Measurements from ENCODE around the gene TPD52L1. TPM values are rescaled to one million over a fixed set of nuclear protein-coding genes. Genes with fewer than 3 reads are reported as not detected.

Gene TPD52L1
- total and polyA plus RNA-seq, 10 donors, result 0.80 to 9.1 (median 3.9) TPM

- DNase-seq, result no peak
- no peaks in the 10 kb centered on the region for H3K36me3 ChIP-seq
- TF ChIP-seq POLR2AphosphoS5 (IDR thresholded peaks at IDR 0.05) (no peak), CTCF (IDR thresholded peaks at IDR 0.05 in 8 of 11, conservative IDR thresholded peaks at IDR 0.05 in 3 of 11) (no peak), POLR2A (IDR thresholded peaks at IDR 0.05) (no peak)
- WGBS, 5 donors, result 87 to 100% (median 96%) methylated on average over 3 of the region's 3 CpGs
- intact Hi-C loops (cut with DNase I; ENCODE audit: low total_unique reads), result no loop called here
- no peak overlapping the region for H3K4me3 ChIP-seq
- H3K9me3 ChIP-seq, result no peaks in the 10 kb centered on the region
- H3K4me1 ChIP-seq, result no peaks in the 10 kb centered on the region
- H3K27me3 ChIP-seq (replicated peaks in 1 of 7), result no peaks in the 10 kb centered on the region
- H3K27ac ChIP-seq, result no peak overlapping the region
Measured at GRCh38 chr6:125254321-125254720, 100.7 kb downstream of the TPD52L1 start.

GRCh38 chr6:125255201-125255600 is 101.6 kb downstream of the TPD52L1 start:
- no peak overlapping the region for H3K27ac ChIP-seq

GRCh38 chr6:125257351-125257750 is 103.8 kb downstream of the TPD52L1 start:
- Histone ChIP-seq H3K9me3 (peaks cover 0 to 6% (median 0%) of the 10 kb centered on the region in 8 donors), H3K27ac (no peak overlapping the region), H3K4me1 (no peaks in the 10 kb centered on the region), H3K36me3 (no peaks in the 10 kb centered on the region), H3K27me3 (replicated peaks in 1 of 7) (no peaks in the 10 kb centered on the region), H3K4me3 (no peak overlapping the region)
- TF ChIP-seq POLR2AphosphoS5 (IDR thresholded peaks at IDR 0.05), result no peak
- no peak for TF ChIP-seq POLR2A (IDR thresholded peaks at IDR 0.05)
- no peak for TF ChIP-seq CTCF (IDR thresholded peaks at IDR 0.05 in 8 of 11, conservative IDR thresholded peaks at IDR 0.05 in 3 of 11)
- DNase-seq, result no peak
- intact Hi-C loops (cut with DNase I; ENCODE audit: low total_unique reads), result no loop called here
- 94 to 99% (median 97%) methylated on average over 3 of the region's 3 CpGs for WGBS, 5 donors

More at GRCh38 chr6:125255201-125255600, 101.6 kb downstream of the TPD52L1 start:
- no peak overlapping the region for H3K4me3 ChIP-seq
- H3K27me3 ChIP-seq (replicated peaks in 1 of 7), result no peaks in the 10 kb centered on the region
- 75 to 81% (median 77%) methylated on average over 3 of the region's 3 CpGs for WGBS, 5 donors
- intact Hi-C loops (cut with DNase I; ENCODE audit: low total_unique reads), result no loop called here
- TF ChIP-seq POLR2A (IDR thresholded peaks at IDR 0.05) (no peak), CTCF (IDR thresholded peaks at IDR 0.05 in 8 of 11, conservative IDR thresholded peaks at IDR 0.05 in 3 of 11) (no peak), POLR2AphosphoS5 (IDR thresholded peaks at IDR 0.05) (no peak)
- no peaks in the 10 kb centered on the region for H3K9me3 ChIP-seq
- DNase-seq, result no peak
- H3K4me1 ChIP-seq, result no peaks in the 10 kb centered on the region
- H3K36me3 ChIP-seq, result no peaks in the 10 kb centered on the region

GRCh38 chr6:125258651-125259353 is 105.2 kb downstream of the TPD52L1 start:
- 67 to 79% (median 76%) methylated on average over 2 of the region's 2 CpGs for WGBS, 5 donors
- Histone ChIP-seq H3K9me3 (peaks cover 0 to 6% (median 0%) of the 10 kb centered on the region in 8 donors), H3K27ac (no peak overlapping the region), H3K4me1 (no peaks in the 10 kb centered on the region), H3K27me3 (replicated peaks in 1 of 7) (no peaks in the 10 kb centered on the region), H3K4me3 (no peak overlapping the region), H3K36me3 (no peaks in the 10 kb centered on the region)
- no peak for TF ChIP-seq POLR2AphosphoS5 (IDR thresholded peaks at IDR 0.05)
- TF ChIP-seq CTCF (IDR thresholded peaks at IDR 0.05 in 8 of 11, conservative IDR thresholded peaks at IDR 0.05 in 3 of 11), result no peak
- no peak for TF ChIP-seq POLR2A (IDR thresholded peaks at IDR 0.05)
- no peak for DNase-seq
- intact Hi-C loops (cut with DNase I; ENCODE audit: low total_unique reads), result no loop called here
